GM12892 (cell line): Measurements from ENCODE around the gene TFPT.

Source experiments
- POLR2A ChIP-seq: IDR thresholded peaks from 2 replicates; pipeline ENCODE4 v1.6.1; 2011; ENCODE audit warnings: low read depth, low read length, control low read depth
- POLR2AphosphoS5 ChIP-seq: IDR thresholded peaks from 2 replicates; pipeline ENCODE4 v1.6.1; 2011; ENCODE audit warnings: low read depth, low read length, control low read depth
- TAF1 ChIP-seq: IDR thresholded peaks from 2 replicates; pipeline ENCODE4 v1.6.1; 2011; ENCODE audit warnings: low read depth, mild to moderate bottlenecking, control low read depth, low read length, borderline replicate concordance

GRCh38 chr19:54160854-54161253, 45.4 kb upstream of the TFPT start:
- TF ChIP-seq POLR2A (no peak), TAF1 (no peak), POLR2AphosphoS5 (no peak)
